GM21786 (cell line): ENCODE measurements around the gene ELP4.

ENCODE experiments used
- ATAC-seq: cut with Tn5 transposase; IDR thresholded peaks from one replicate; pipeline ENCODE4 v1.9.1; 2021; ENCODE audit not compliant: unreplicated experiment

Gene ELP4

DNA sequence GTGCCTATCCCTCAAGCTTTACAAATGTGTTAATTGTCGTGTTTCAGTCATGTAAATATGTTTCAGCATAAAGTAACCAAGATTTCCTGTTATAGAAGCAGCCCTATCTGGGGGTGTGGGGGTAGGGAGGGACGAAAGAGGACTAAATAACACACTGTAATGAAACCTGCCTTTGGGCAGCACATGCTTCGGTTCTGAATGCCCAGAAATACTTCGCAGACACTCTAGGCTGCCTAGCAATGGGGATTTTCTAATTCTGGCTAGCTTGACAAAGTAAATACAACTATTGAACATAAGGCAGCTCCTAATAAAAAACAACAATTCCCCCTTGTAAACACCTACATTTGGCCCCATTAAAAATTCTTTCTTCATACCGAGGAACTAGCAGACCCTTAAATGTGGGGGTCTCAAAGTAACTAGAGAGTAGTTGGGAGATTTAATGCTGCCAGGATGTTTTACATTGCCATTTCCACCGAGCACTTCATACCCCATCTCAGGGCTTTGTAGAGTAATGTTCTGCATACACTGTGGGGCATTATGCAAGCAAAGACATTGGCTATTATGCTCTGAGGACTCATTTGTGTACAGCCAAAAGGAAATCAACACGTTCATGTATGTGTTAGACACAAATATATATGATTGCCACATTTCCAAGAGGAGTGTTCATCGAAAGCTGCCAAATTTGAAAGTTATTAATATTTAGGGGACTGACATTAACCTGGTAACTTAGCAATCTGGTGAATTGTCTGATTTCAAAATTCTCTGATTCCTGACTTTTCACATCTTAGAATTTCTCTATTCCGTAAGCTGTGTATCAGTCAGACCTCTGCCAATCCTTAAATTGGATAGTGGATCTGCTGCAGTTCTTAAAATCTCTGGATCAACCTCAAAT, 259.4 kb downstream of the ELP4 start:
- no peak for ATAC-seq

- no peak for ATAC-seq
These were observed 260.6 kb downstream of the ELP4 start for GRCh38 chr11:31770011-31770700.

DNA sequence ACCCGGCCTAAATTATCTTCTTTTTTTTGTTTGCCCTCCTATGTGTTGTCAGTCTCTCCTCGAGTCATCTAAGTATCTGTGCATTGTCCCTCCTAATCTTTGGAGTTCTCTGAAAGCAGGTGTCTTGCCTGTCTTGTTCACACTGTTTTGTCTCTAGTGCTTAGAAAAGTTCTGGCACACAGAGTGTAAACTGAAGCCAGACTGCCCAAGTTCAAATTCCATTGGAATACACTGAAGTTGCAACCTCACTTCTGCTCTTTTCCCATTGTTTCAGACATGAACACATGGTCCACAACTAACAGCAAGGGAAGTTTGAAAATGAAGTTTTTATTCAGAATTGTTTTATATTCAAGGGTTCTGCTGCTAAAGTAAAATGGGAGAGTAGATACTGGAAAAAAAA, 262.8 kb downstream of the ELP4 start:
- ATAC-seq: no peak

DNA sequence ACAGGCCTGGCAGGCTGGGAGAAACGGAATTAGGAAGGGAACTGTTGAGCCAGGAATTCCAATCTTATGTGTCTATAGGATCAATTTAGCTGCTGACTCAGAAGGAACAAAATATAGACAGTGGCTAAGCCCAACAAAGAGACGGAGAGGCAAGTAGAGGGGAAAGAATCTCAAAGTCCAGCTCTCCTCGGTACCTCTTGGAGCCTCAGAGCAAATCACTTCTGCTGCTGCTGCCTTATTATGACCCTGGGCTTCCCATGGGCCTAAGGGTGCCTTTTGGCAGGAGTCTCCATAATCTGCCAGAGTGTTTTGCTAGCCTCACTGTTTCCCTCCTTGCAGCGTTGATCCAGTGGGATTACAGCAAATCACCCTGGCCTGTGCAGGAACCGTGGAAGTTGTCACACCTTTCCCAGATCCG, 269.8 kb downstream of the ELP4 start:
- ATAC-seq: no peak

DNA sequence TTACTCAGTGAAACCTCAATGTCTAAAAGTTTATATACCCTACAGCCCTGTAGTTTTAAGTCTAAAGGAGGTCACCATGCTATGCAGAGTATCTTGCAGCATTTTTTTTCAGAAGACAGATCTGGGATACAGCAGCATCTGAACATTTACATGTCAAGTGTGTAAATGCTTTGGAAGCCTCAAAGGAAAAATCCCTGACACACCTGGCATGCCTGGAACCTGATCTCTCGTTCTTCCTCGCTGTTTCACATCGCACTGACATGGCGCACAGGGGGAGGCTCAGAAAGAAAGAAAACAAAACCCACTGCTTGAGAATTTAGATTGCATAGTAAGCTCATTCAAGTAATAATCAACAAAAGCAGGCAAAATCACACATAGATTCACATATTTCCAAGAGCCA, 270.5 kb downstream of the ELP4 start:
- no peak for ATAC-seq

- no peak for ATAC-seq
These were observed 271.0 kb downstream of the ELP4 start for GRCh38 chr11:31780480-31780971.

DNA sequence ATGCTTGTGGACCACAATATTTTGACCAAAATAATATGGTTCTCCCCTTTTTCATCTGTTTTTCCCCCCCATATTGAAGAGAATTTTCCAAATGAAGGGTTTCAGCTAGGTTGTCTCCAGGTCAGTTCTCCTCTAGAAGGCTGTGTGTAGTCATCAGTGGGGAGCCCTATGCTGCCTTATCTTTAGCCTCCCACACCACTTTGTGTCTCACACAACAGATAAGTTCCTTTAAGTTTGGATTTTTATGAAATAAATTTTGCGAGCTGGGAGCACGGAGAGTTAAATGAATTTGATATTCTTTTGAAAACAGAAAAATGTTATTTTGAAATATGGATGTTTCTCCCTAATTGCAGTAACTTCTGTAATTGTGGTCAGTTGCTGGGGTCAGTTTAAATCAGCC, 272.7 kb downstream of the ELP4 start:
- no peak for ATAC-seq

- no peak for ATAC-seq
These were observed 273.7 kb downstream of the ELP4 start for GRCh38 chr11:31783252-31783651.

DNA sequence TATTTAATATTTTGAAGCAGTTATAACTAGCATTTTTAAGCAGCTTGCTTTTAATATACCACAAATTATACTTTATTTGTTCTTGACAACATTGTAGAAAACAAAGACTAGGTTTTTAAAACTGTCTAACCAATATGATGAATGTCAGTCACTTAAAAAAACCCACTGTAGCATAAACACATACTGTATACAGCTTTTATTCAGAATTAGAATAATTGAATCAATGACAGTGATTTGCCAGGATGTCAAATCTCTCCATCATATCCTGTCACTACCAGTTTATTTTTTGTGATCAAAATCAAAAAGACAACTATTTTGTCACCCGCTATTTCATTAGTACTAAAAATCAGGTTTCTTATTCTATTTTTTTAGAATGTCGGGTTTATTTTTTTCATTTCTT, 275.0 kb downstream of the ELP4 start:
- ATAC-seq: no peak

GRCh38 chr11:31786996-31787685, 277.6 kb downstream of the ELP4 start:
- ATAC-seq: no peak

- ATAC-seq: no peak
These were observed 278.5 kb downstream of the ELP4 start for GRCh38 chr11:31788085-31788484.

DNA sequence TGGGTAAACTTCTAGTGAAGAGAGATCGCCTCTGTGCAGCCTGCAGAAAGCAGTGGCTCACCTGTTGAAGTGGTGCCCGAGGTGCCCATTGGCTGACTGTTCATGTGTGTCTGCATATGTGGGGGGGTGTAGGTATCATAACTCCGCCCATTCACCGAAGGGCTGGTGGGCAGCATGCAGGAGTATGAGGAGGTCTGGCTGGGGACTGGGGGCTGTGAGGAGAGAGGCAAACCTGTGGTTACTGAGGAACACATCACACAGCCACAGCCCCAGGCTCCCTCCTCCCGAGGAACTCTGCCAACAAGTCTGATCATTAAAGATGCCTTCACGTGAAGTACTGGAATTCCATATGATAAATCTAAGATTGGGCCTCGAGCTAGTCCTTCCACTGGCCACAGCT, 281.1 kb downstream of the ELP4 start:
- no peak for ATAC-seq

DNA sequence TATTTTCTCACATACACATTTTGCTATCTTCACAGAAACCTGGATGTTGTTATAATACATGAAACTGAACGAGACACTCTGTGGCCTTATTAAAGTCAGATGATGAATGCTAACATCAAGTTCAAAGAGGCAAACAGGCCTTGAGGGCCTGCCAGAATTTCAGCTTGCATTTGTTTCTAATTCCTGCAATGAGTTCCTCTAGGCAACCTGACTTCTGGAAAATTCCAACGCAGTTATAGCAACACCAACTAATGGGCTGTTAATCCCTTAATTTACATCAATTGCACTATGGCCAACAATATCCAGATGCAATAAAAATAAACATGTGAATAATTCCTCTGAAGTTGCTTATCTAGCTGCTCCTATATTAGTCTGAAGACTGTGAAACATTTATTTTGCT, 282.5 kb downstream of the ELP4 start:
- no peak for ATAC-seq

- no peak for ATAC-seq
These were observed 282.9 kb downstream of the ELP4 start for GRCh38 chr11:31792456-31792855.

GRCh38 chr11:31793264-31793663, 283.7 kb downstream of the ELP4 start:
- no peak for ATAC-seq

- no peak for ATAC-seq
These were observed 285.0 kb downstream of the ELP4 start for GRCh38 chr11:31794548-31794947.

GRCh38 chr11:31795706-31796498, 286.3 kb downstream of the ELP4 start:
- no peak for ATAC-seq

GRCh38 chr11:31796499-31797189, 287.1 kb downstream of the ELP4 start:
- no peak for ATAC-seq

DNA sequence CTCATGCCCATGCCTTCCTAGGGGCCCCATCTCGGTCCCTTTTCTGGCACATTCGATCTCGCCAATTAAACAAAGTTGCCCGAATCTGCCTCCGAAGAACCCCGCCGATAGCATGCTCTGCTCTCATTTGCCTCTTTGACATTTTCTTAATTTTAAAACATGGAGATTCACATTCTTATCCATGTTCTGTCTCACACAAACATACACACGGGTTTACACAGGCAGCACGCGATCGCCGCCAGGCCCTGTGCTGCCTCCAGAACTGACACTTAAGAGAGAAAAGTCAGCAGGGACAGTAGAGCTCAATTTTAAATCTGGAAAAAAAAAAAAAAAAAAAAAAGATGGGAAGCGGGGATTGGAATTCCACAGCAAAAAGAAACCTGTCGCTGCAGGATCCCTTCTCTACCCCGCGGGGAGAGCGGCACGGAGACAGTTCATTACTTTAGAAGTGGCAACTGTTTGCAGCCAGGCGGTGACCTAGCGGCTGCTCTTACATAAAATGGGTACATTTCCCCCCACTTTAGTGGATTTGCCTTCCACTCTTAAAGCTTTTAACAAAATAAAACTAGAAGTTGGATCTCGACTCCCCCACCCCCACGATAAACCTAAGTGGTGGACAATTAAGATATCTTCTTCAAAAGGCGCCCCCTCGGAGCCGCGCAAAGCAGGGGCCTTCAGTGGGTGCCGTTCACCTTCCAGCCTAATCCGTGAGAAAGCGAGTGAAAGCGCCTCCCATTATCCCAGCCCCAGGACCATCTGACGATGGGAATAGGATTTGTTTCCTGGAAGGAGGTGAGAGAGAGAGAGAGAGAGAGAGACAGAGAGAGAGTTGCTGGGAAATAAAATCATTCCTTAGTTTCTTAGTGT, 287.9 kb downstream of the ELP4 start:
- no peak for ATAC-seq
